ENCODE results near the gene WDR88. TPM values are rescaled to one million over a fixed set of nuclear protein-coding genes. Genes with fewer than 3 reads are reported as not detected.

The WDR88 gene
- polyA plus RNA-seq, 3 donors = not detected

- no peak for DNase-seq
- Histone ChIP-seq H3K4me3 (replicated peaks in 1 of 3; ENCODE audit: low read depth in 2 of 3, low read length in 3 of 3) (no peak overlapping the region), H4K20me1 (ENCODE audit: insufficient read depth, low read length) (no peaks in the 10 kb centered on the region), H3K9ac (ENCODE audit: insufficient read depth, low read length, poor library complexity, severe bottlenecking) (no peak overlapping the region), H3K27ac (ENCODE audit: low read depth in 1 of 2, low read length in 2 of 2) (no peak overlapping the region), H3K79me2 (ENCODE audit: insufficient read depth, low read length) (no peaks in the 10 kb centered on the region), H3K4me2 (replicated peaks; ENCODE audit: extremely low read depth, low read length, poor library complexity, severe bottlenecking) (no peak overlapping the region), H3K27me3 (ENCODE audit: control insufficient read depth in 2 of 2, insufficient read depth in 2 of 2, low read length in 2 of 2) (no peaks in the 10 kb centered on the region), H3K4me1 (ENCODE audit: control insufficient read depth in 1 of 2, insufficient read depth in 2 of 2, low read length in 2 of 2) (peaks cover 12 to 13% of the 10 kb centered on the region in 2 donors), H3K9me3 (replicated peaks in 1 of 2; ENCODE audit: control insufficient read depth in 1 of 2, insufficient read depth in 1 of 2, low read length in 2 of 2) (no peaks in the 10 kb centered on the region), H2AFZ (ENCODE audit: insufficient read depth, low read depth, low read length, poor library complexity, severe bottlenecking) (no peak overlapping the region), H3K36me3 (replicated peaks in 1 of 2; ENCODE audit: control insufficient read depth in 1 of 2, insufficient read depth in 2 of 2, low read length in 2 of 2) (peaks cover 20 to 25% of the 10 kb centered on the region in 2 donors)
- intact Hi-C loops (cut with micrococcal nuclease) = no loop called here
- Mint-ChIP-seq H3K4me3 (no peak overlapping the region), H3K27ac (no peak overlapping the region), H3K36me3 (peaks cover 5 to 20% of the 10 kb centered on the region in 2 donors), H3K9me3 (no peaks in the 10 kb centered on the region), H3K4me1 (peaks cover 10% of the 10 kb centered on the region), H3K27me3 (ENCODE audit: low read depth in 3 of 3) (no peaks in the 10 kb centered on the region)
- 97% methylated on average over 18 of the region's 22 CpGs for WGBS (ENCODE audit: insufficient coverage)
- TF ChIP-seq CTCF (IDR thresholded peaks at IDR 0.05) = no peak
Measured at GRCh38 chr19:33210266-33210940, 78.5 kb downstream of the WDR88 start.

- intact Hi-C loops (cut with micrococcal nuclease) = no loop called here
- Histone ChIP-seq H3K9me3 (replicated peaks in 1 of 2; ENCODE audit: control insufficient read depth in 1 of 2, insufficient read depth in 1 of 2, low read length in 2 of 2) (no peaks in the 10 kb centered on the region), H3K4me1 (ENCODE audit: control insufficient read depth in 1 of 2, insufficient read depth in 2 of 2, low read length in 2 of 2) (peaks cover 12 to 13% of the 10 kb centered on the region in 2 donors), H3K79me2 (ENCODE audit: insufficient read depth, low read length) (no peaks in the 10 kb centered on the region), H3K27me3 (ENCODE audit: control insufficient read depth in 2 of 2, insufficient read depth in 2 of 2, low read length in 2 of 2) (no peaks in the 10 kb centered on the region), H4K20me1 (ENCODE audit: insufficient read depth, low read length) (no peaks in the 10 kb centered on the region), H3K27ac (ENCODE audit: low read depth in 1 of 2, low read length in 2 of 2) (no peak overlapping the region), H3K9ac (ENCODE audit: insufficient read depth, low read length, poor library complexity, severe bottlenecking) (no peak overlapping the region), H2AFZ (ENCODE audit: insufficient read depth, low read depth, low read length, poor library complexity, severe bottlenecking) (no peak overlapping the region), H3K36me3 (replicated peaks in 1 of 2; ENCODE audit: control insufficient read depth in 1 of 2, insufficient read depth in 2 of 2, low read length in 2 of 2) (peaks cover 10% of the 10 kb centered on the region in 2 donors), H3K4me3 (replicated peaks in 1 of 3; ENCODE audit: low read depth in 2 of 3, low read length in 3 of 3) (no peak overlapping the region), H3K4me2 (replicated peaks; ENCODE audit: extremely low read depth, low read length, poor library complexity, severe bottlenecking) (no peak overlapping the region)
- Mint-ChIP-seq H3K36me3 (peaks cover 0 to 10% of the 10 kb centered on the region in 2 donors), H3K4me1 (peaks cover 10% of the 10 kb centered on the region), H3K9me3 (no peaks in the 10 kb centered on the region), H3K4me3 (no peak overlapping the region), H3K27ac (no peak overlapping the region), H3K27me3 (ENCODE audit: low read depth in 3 of 3) (peaks cover 0 to 1% (median 0%) of the 10 kb centered on the region in 3 donors)
- DNase-seq = no peak
- WGBS (ENCODE audit: insufficient coverage) = 77% methylated on average over 16 of the region's 17 CpGs
- TF ChIP-seq CTCF (IDR thresholded peaks at IDR 0.05) = no peak
Measured at GRCh38 chr19:33211794-33212435, 80.0 kb downstream of the WDR88 start.
